22Rv1 (cell line): ENCODE results near the gene SNX4.
"Not testable (repeated sequence)": the region's sequence is repeated elsewhere in the genome, so short reads cannot be mapped to it uniquely, and the experiment has no call there.

Experiments
- H3K27ac ChIP-seq: fragments of 450-650 bp; 2 replicates; pipeline ENCODE4 v1.5.1; 2017
- ZFX ChIP-seq: fragments of 450-650 bp; IDR thresholded peaks from 2 replicates; pipeline ENCODE4 v1.6.1; 2017; ENCODE audit warnings: antibody characterized with exemption, borderline replicate concordance
- TF ChIP-seq, protein P1 (sequence below): fragments of 450-650 bp; IDR thresholded peaks from 2 replicates; pipeline ENCODE4 v1.5.1; 2017; ENCODE audit warnings: mild to moderate bottlenecking

SNX4 gene

DNA sequence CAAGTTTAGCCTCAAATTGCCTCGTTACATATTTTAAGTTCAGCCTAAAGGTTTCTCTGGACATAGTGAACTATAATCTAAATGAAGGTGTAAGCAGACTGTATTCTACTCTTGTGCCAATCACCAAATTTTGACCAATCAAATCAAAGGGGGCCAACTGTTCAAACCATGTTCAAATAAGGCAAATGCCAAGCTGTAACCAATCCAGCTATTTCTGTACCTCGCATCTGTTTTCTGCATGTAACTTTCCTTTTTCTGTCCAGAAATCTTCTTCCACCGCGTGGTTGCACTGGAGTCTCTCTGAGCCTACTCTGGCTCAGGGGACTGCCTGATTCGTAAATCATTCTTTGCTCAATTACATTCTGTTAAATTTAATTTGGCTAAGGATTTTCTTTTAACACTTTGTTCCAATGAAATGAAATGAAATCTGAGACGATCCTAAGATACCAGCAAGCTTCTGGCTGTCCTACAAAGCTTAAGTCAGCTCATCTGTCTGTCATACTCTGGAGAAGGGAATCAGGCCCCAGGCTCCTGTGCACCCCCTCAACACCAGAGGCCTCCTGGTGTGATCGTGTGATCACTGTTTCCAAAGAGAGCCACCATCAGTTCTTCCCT, 91.7 kb downstream of the SNX4 start:
- H3K27ac ChIP-seq = no peak overlapping the region

DNA sequence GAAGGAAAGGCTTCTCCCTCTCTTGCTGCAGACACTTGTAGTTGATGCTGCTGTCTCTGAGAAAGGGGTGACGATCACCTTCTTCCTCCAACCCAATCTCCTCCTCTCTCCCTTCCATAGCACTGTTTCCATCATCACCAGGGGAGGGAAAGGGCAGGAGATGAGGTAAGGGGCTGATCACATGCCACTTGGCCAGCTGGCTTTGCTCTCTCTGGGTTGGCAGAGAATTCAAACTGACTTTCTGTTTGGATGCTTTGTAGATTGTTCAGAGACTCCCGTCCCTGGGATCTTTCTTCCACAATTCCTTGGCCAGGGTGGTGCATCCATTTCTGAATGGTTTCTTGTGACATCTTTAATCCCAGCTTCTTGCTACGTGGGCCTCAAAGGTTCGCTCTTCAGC, 101.7 kb downstream of the SNX4 start:
- TF ChIP-seq, protein P1, sequence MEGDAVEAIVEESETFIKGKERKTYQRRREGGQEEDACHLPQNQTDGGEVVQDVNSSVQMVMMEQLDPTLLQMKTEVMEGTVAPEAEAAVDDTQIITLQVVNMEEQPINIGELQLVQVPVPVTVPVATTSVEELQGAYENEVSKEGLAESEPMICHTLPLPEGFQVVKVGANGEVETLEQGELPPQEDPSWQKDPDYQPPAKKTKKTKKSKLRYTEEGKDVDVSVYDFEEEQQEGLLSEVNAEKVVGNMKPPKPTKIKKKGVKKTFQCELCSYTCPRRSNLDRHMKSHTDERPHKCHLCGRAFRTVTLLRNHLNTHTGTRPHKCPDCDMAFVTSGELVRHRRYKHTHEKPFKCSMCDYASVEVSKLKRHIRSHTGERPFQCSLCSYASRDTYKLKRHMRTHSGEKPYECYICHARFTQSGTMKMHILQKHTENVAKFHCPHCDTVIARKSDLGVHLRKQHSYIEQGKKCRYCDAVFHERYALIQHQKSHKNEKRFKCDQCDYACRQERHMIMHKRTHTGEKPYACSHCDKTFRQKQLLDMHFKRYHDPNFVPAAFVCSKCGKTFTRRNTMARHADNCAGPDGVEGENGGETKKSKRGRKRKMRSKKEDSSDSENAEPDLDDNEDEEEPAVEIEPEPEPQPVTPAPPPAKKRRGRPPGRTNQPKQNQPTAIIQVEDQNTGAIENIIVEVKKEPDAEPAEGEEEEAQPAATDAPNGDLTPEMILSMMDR = no peak
- TF ChIP-seq ZFX = no peak

More for the DNA sequence above, 91.7 kb downstream of the SNX4 start:
- TF ChIP-seq, protein P1 = no peak
- TF ChIP-seq ZFX = no peak

DNA sequence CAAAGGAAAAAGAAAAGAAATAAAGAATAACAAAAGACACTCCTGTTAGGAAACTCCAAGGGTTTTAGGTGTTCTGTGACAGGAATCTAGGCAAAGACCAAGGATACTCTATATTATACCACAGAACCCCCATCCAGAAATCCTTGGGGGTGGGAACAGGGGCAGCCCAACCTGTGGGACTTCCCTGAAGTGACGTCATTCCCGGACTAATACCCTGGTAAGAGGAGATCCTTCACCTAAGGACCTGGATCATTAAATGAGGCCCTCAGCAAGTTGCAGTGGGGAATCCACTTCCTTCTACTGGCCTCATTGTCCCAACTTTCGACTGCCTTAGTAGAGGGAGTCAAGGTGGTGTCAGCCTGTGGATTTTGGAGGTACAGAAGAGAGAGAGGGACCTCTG, 103.8 kb downstream of the SNX4 start:
- no peak overlapping the region for H3K27ac ChIP-seq
- TF ChIP-seq, protein P1 = no peak
- no peak for TF ChIP-seq ZFX

More for the DNA sequence above, 101.7 kb downstream of the SNX4 start:
- no peak overlapping the region for H3K27ac ChIP-seq

DNA sequence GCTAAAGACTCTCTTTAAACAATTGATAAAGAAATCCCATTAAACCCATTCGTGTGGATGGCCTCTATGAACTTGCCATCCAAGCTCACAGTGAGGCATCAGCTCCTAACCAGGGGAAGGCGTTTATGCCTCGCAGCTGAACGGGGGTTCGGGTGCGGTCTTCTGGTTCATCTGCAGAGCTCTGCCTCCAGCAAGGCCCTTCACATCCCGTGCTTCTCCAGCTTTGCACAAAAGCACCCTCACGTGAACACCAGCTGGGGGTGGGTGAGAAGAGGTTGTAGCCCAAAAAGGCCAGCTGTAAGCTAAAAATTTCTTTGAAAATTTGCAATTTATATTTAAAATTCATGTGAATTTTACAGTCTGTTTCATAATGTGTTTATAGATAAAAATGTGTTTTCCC, 105.3 kb downstream of the SNX4 start:
- no peak overlapping the region for H3K27ac ChIP-seq
- TF ChIP-seq, protein P1 = no peak
- TF ChIP-seq ZFX = no peak

DNA sequence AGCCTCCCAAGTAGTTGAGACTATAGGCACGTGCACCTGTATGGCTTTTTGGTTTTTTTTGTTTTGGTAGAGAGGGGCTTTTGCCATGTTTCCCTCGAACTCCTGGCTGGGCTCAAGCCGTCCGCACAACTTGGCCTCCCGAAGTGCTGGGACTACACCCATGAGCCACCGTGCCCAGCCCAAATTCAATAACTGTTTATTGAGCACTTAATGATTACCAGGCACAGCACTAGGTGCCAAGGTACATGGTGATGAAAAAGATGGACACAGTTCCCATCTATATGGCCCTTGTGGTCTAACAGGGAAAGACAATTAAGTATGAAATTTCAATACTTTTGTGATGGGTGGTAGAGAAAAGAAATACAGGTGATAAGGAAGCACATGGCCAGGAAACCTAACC, 109.1 kb downstream of the SNX4 start:
- H3K27ac ChIP-seq = no peak overlapping the region
- no peak for TF ChIP-seq ZFX
- TF ChIP-seq, protein P1 = no peak

DNA sequence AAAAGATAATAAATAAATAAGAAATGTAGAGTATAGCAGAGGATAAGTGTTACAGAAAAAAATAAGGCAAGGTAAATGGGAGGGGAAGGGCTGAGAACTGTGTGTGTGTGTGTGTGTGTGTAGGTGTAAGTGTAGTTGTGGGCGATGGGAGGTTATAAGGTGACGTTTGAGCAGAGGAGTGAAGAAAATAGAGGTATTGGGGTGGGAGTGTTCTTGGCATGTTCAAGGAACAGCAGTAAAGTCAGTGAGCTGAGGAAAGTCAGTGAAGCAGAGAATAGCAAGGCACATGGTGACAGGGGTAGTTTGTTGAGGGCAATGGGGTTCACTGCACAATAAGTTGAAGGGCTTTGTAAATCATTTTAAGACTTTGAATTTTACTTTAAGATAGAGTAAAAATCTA, 113.9 kb downstream of the SNX4 start:
- no peak for TF ChIP-seq ZFX
- TF ChIP-seq, protein P1 = no peak
- no peak overlapping the region for H3K27ac ChIP-seq

DNA sequence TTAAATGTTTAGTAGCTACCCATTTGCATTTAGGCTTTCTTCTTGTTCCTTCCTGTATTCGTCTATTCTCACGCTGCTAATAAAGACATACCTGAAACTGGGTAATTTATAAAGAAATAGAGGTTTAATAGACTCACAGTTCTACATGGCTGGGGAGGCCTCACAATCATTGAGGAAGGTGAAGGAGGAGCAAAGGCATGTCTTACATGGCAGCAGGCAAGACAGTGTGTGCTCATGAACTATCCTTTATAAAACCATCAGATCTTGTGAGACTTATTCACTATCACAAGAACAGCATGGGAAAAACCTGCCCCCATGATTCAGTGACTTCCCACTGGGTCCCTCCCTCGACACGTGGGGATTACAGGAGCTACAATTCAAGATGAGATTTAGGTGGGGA, 114.5 kb downstream of the SNX4 start:
- not testable (repeated sequence) for H3K27ac ChIP-seq

DNA sequence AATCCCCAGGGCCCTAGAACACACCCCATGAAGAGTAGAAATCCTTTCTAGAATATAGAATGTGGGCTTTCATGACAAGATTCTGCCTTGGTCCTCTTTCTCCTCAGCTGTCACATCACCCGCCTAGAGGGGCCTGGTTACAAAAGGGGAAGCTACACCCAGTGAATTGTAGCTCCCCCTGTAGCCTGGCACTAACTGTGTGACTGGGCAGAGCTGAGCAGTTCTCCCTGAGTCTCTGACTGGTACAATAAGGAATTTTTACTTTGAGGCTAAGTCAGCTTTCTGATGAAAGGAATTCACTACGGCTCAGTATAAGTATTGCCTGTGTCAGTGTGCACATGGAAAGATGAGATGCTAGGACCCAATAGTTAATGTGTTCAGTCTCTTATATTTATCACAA, 116.2 kb downstream of the SNX4 start:
- H3K27ac ChIP-seq = no peak overlapping the region
- TF ChIP-seq, protein P1 = no peak
- no peak for TF ChIP-seq ZFX
